CD4-positive, alpha-beta T cell treated with Interleukin-6 at 100 ng/mL for 8 hours (primary cell): ENCODE results near the gene MRM2.

Experiments
- DNase-seq: peaks from one replicate; pipeline ENCODE4 v3.0.0-alpha.2; 2020; ENCODE audit warnings: mixed read lengths, low spot score

Gene MRM2

GRCh38 chr7:2266911-2267310 is 24.9 kb upstream of the MRM2 start:
- DNase-seq = no peak

DNA sequence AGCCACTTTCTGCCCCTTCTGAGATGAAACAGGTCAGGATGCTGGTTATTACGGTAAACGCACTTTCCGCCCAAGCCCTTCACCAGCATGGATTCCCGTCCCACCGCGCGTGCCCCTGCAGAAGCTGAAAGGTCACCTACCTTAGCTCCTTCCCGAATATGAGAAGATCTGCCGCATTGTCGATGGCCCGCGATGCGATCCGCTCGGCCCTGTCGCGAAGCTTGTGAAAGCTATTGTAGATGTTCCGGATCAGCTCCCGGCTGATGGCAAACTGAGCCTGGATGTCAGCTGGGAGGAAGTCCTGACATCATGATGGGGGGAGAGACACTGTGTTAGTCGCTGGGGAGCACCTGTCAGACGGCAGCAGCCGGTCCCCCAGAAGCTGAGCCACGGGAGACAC is 22.2 kb upstream of the MRM2 start:
- no peak for DNase-seq

DNA sequence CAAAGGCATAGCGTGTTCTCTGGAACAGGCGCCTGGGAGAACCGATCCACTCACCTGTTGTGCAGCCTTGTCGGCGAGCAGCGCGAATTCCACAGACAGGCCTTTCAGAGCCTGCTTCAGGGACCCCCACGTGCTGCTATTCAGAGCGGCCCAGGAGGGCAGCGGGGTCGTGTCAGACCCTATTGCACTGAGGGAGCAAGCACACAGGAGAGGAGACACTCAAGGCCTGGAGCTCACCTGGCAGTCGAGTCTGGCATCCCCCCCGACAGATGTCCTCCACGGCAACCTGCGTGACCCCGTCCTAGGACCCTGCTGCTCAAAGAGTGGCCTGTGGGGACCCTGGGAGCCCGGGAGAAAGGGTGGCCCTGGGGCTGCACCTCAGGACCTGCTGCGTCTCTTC is 21.2 kb upstream of the MRM2 start:
- DNase-seq = no peak

DNA sequence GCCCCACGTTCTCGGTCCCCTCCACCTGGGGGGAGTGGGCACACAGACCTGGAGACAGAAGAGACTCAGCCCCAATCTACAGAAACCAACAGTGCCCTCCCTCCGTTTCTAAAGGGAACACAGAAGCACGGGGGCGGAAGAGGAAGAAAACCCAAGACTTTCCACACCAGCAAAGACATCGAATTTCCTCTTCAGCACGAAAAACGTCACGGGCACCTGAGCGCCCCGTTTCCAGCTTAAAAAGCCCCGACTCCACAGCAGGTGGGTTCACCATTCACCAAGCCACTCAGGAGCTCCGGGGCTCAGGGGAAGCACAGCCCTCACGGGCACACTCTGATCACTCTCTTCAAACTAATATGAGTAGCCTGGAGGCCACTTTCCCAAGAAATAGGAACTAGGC is 19.6 kb upstream of the MRM2 start:
- no peak for DNase-seq

DNA sequence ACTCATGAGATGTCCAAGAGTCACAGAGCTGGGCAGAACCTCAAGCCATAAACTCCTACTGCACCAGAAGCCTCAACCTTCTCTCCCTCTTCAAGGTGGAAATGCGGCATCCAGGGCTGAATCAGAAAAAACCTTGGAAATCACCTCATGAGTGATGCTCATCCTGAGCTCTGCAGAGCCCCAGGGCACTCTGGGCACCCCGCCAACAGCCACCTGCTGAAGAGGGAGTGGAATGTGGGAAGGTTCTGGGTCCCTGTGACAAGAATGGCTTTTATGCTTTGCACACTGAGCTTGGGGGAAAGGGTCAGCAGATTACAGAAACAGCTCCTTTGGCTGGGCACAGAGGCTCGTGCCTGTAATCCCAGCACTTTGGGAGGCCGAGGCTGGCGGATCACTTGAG is 18.8 kb upstream of the MRM2 start:
- no peak for DNase-seq

GRCh38 chr7:2259480-2259879 is 17.5 kb upstream of the MRM2 start:
- no peak for DNase-seq

DNA sequence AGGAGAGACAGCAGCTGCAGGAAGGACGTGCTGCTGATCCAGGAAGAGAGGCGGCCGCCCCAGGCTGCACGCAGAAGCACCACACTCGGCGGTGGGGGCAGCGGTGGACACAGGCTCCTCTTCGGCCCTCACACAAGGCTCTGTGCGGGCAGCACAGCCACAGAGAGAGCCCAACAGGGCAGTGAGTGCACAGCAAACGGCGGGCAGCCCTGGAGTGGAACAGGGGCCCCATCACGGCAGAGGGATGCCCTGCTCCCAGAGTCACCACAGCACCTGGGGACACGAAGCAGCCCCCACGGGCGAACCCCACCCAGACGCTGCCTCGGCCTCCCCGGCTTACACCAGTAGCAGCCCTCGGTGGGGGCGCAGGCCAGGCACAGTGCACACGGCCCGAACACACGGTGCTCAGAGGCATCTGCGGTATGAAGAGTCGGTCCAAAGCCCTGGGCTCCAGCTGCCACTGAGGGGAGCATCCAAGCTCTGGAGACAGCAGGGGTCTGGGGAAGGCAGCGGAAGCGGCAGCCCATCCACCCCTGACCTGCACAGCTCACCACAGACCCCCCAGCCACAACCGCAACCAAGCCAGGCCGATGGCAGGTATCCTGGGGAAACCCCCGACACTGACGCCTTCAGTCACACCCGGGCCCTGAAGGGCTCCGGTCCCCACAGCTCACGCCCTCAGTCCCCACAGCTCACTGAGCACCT is 16.8 kb upstream of the MRM2 start:
- no peak for DNase-seq

DNA sequence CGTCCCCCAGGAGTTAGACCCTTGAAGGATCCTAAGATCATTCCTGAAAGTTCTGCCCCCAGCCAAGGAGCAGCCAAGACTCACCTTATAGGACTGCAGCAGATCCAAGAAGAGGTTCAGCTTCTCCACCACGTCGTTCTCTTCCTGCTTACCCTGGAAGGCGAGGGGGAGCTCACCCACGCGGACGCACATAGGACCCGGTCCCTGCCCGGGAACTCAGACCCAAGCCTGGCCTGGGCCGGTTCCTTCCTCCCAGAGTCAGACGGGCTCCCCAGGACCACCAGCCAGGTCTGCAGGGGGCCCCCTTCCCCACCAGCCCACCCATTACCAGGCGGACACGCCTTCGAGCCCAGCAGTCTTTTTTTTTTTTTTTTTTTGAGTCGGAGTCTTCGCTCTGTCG is 15.6 kb upstream of the MRM2 start:
- no peak for DNase-seq

DNA sequence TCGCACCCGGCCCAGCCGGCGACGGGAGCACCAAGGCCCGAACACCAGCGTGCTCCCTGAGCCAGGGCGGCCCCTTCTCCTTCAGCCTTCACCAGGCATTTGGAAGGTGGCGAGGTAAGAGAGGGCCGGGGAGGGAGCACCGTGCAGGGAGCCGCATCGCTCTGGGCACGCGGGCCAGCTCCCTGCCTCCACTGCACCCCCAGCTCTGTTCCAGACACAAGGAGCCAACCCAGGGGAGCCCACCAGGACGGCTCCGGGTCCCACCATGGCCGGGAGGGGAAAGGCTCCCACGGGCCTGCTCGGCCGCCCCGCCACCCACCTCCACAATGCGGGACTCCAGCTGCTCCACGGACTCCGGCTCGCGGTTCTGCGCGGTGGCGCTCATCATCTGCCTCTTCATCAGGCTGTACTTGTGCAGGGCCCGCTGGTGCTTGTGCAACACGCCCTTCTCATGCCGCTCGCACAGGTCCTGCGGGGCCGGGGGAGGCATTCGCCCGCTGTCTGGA is 15.1 kb upstream of the MRM2 start:
- no peak for DNase-seq

- DNase-seq = no peak
Measured at GRCh38 chr7:2256306-2257045, 14.5 kb upstream of the MRM2 start.

DNA sequence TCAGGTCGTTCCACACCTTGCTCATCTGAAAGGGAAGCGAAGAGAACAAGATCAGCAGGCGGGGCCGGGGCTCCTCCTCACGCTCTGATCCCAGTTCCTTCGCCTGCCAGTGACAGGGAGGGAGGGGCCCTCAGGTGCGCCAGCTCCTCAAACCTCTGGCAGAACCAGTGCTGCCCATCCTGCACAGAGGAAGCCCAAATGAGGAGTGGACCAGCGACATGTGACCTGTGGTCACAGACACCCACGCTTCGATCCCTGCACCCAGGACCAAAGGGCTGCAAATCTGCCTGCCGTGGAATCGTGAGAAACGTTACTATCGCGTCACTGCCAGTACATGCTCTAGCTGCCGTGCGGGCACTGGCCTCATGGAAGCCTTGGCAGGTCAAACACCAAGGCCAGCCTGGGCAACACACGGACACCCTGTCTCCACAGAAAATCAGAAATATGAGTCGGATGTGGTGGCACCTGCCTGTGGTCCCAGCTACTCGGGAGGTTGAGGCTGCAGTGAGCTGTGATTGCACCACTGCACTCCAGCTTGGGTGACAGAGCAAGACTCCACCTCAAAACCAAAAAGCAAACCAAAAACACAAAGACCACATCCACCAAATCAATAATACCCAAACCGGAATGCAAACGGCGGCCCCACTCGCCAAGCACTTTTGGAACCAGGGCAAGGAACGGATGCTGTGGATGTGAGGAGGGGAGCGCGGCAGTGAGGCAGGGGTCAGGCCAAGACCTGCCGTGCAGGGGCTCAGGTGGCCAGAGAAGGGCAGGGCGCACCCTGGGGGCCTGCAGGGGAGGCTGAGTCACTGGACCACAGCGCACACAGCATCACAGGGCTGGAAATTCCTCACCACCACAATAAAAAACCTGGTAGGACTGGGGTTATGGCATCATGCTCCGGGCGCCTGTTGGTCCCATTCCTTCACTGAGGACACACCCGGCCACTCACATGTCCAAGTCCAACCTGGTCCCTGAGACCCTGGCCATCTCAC is 13.4 kb upstream of the MRM2 start:
- DNase-seq = no peak

- no peak for DNase-seq
Measured at GRCh38 chr7:2254429-2255144, 12.6 kb upstream of the MRM2 start.

- no peak for DNase-seq
Measured at GRCh38 chr7:2253525-2254244, 11.7 kb upstream of the MRM2 start.

- DNase-seq = no peak
Measured at GRCh38 chr7:2253021-2253420, 11.0 kb upstream of the MRM2 start.

DNA sequence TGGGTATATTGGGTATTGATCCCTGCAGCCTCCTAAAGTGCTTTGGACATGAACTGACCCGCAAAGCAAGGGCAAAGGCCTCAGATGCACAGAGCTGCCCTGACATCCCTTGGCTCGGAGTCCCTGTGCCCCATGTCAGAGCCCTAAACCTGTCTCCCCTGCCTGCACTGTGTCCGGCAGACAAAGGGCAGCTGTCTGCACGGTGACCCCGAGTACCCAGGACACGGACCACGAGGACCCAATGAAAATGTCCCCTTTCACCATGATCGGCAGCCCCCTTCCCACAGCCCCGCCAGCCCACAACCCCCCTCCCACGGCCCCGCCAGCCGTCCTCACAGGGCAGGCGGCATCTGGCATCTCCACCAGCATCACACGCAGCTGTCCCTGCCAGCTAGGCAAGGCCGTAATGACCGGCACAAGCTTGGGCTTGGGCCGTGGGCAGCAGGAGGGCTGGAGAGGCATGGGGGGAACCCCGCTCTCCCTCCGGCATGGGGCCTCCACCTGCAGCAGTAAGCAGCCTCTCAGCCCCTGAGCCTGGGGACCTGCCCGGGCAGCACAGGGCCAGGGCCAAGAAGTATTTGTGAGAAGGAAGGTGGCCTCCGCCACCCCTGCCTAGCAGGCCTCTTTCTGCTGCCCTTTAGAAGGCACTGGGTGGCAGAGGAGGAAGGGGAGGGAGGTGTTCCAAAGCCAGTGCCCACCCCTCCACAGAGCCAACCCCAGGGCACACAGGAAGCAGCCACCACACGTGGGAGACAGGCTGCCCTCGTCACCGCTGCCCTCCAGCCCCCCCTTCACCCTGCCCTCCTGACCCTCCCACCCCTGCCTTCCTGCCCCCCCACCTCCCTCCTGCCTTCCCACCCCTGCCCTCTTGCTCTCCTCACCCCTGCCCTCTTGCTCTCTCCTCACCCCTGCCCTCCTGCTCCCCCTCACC is 10.1 kb upstream of the MRM2 start:
- DNase-seq = no peak

GRCh38 chr7:2251381-2251780 is 9.4 kb upstream of the MRM2 start:
- no peak for DNase-seq

- DNase-seq = no peak
Measured at GRCh38 chr7:2249744-2250323, 7.8 kb upstream of the MRM2 start.

GRCh38 chr7:2248984-2249694 is 7.1 kb upstream of the MRM2 start:
- DNase-seq = peak; percentile 17
